ENCODE measurements around the gene CACYBP. TPM values are rescaled to one million over a fixed set of nuclear protein-coding genes. Genes with fewer than 3 reads are reported as not detected.

CACYBP gene
- total RNA-seq, 1 experiment from 2014 or later: 194 TPM

DNA sequence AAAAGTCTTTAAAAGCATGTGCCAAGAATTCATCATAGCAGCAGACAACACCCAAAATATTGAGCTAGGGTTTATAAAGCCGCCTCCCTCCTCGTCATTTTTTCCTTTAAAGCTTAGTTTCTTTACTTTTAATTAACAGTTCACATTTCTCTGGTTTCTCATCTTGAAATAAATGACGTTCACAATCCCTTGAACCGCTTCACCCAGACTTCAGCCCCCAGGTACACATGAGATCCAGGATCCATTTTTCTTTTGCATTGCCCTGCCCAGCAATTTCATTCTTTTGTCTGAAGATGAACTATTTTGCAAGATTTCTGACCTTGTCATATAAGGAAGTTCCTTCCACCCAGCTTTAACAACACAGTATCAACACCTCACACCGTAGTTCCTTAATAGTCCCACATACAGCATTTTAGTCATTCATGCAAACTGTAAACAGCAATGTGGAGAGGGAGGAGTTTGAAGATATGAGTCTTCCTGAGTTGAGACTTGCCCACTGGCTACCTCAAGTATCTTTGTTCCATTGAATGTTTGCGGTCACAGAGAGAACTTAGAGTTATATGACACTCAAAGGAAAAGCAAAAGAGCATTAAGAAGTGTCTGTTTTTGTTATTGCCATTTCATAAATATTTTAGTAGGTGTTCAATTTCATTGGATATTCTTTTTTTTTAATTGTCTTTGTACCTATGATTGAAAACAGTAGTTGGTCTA is 35.3 kb upstream of the CACYBP start:
- H3K79me2 ChIP-seq (ENCODE audit: insufficient read depth, low read length): no peaks in the 10 kb centered on the region
- no peaks in the 10 kb centered on the region for H4K20me1 ChIP-seq (ENCODE audit: insufficient read depth)
- H3K4me1 ChIP-seq (ENCODE audit: control insufficient read depth in 1 of 2, insufficient read depth in 2 of 2, low read length in 2 of 2): peaks cover 0 to 2% of the 10 kb centered on the region in 2 experiments; a peak in 1 of 4 replicates
- H3K27me3 ChIP-seq (ENCODE audit: insufficient read depth, low read length): no peaks in the 10 kb centered on the region
- H3K27ac ChIP-seq (ENCODE audit: low read depth, low read length): no peak overlapping the region
- H2AFZ ChIP-seq (ENCODE audit: low read depth, low read length, poor library complexity, severe bottlenecking): no peak overlapping the region
- no peaks in the 10 kb centered on the region for H3K36me3 ChIP-seq (ENCODE audit: control insufficient read depth in 1 of 2, insufficient read depth in 2 of 2, low read length in 2 of 2)
- BruUV-seq (replicated peaks): no TSS peak
- H3K4me3 ChIP-seq (replicated peaks in 1 of 2; ENCODE audit: low read depth in 1 of 2, low read length in 2 of 2): no peak overlapping the region
- no peaks in the 10 kb centered on the region for H3K9me3 ChIP-seq (ENCODE audit: control insufficient read depth in 1 of 2, insufficient read depth in 1 of 2, low read depth in 1 of 2, low read length in 2 of 2)
- TF ChIP-seq EZH2 (IDR thresholded peaks at IDR 0.05): no peak
- no peak for TF ChIP-seq CEBPB (IDR thresholded peaks at IDR 0.05; ENCODE audit: low read depth)
- no peak for TF ChIP-seq CTCF (IDR thresholded peaks at IDR 0.05 in 2 of 3, conservative IDR thresholded peaks at IDR 0.05 in 1 of 3; ENCODE audit: borderline replicate concordance in 1 of 3, insufficient read depth in 1 of 3, low read depth in 2 of 3, low read length in 2 of 3)
- no peak for TF ChIP-seq TCF7L2 (IDR thresholded peaks at IDR 0.05; ENCODE audit: borderline replicate concordance, extremely low read depth, insufficient read depth, insufficient read length)
- TF ChIP-seq ELF1 (IDR thresholded peaks at IDR 0.05; ENCODE audit: borderline replicate concordance, low read depth): no peak
- no peak for TF ChIP-seq CBX3 (IDR thresholded peaks at IDR 0.05; ENCODE audit: low read depth)
- CTCF ChIA-PET: no interaction called here
- ATAC-seq: no peak
- RAD21 ChIA-PET (ENCODE audit: low non-redundant PET in 1 of 2, low total read pairs in 2 of 2, uncharacterized antibody in 2 of 2, unreplicated experiment in 2 of 2): no interaction called here
- intact Hi-C loops (cut with micrococcal nuclease): no loop called here
- no peak overlapping the region for H3K9ac ChIP-seq (ENCODE audit: low read length)
- DNase-seq (ENCODE audit: low read depth, low spot score): no peak
- no peaks in the 10 kb centered on the region for H3K9me2 ChIP-seq (ENCODE audit: insufficient read depth)
- POLR2A ChIA-PET: no interaction called here
- H3K4me2 ChIP-seq (ENCODE audit: low read length): no peak overlapping the region

- no TSS peak for BruUV-seq (replicated peaks)
- H3K36me3 ChIP-seq (ENCODE audit: control insufficient read depth in 1 of 2, insufficient read depth in 2 of 2, low read length in 2 of 2): no peaks in the 10 kb centered on the region
- peaks cover 0 to 2% of the 10 kb centered on the region in 2 experiments; a peak in 1 of 4 replicates for H3K4me1 ChIP-seq (ENCODE audit: control insufficient read depth in 1 of 2, insufficient read depth in 2 of 2, low read length in 2 of 2)
- no peak overlapping the region for H3K4me3 ChIP-seq (replicated peaks in 1 of 2; ENCODE audit: low read depth in 1 of 2, low read length in 2 of 2)
- ChIA-PET CTCF (no interaction called here), RAD21 (ENCODE audit: low non-redundant PET in 1 of 2, low total read pairs in 2 of 2, uncharacterized antibody in 2 of 2, unreplicated experiment in 2 of 2) (no interaction called here), POLR2A (no interaction called here)
- ATAC-seq (no peak), DNase-seq (ENCODE audit: low read depth, low spot score) (no peak)
- no peaks in the 10 kb centered on the region for H4K20me1 ChIP-seq (ENCODE audit: insufficient read depth)
- no peak overlapping the region for H2AFZ ChIP-seq (ENCODE audit: low read depth, low read length, poor library complexity, severe bottlenecking)
- H3K79me2 ChIP-seq (ENCODE audit: insufficient read depth, low read length): no peaks in the 10 kb centered on the region
- no peaks in the 10 kb centered on the region for H3K9me3 ChIP-seq (ENCODE audit: control insufficient read depth in 1 of 2, insufficient read depth in 1 of 2, low read depth in 1 of 2, low read length in 2 of 2)
- H3K4me2 ChIP-seq (ENCODE audit: low read length): no peak overlapping the region
- intact Hi-C loops (cut with micrococcal nuclease): no loop called here
- no peaks in the 10 kb centered on the region for H3K9me2 ChIP-seq (ENCODE audit: insufficient read depth)
- H3K27me3 ChIP-seq (ENCODE audit: insufficient read depth, low read length): no peaks in the 10 kb centered on the region
- H3K27ac ChIP-seq (ENCODE audit: low read depth, low read length): no peak overlapping the region
- H3K9ac ChIP-seq (ENCODE audit: low read length): no peak overlapping the region
- no peak for TF ChIP-seq POLR2A (IDR thresholded peaks at IDR 0.05; ENCODE audit: borderline replicate concordance, extremely low read depth, insufficient read depth, insufficient read length)
- no peak for TF ChIP-seq POLR2AphosphoS5 (IDR thresholded peaks at IDR 0.05; ENCODE audit: low read depth, low read length)
- no peak for TF ChIP-seq RAD21 (IDR thresholded peaks at IDR 0.05; ENCODE audit: low read depth)
- no peak for TF ChIP-seq CEBPB (IDR thresholded peaks at IDR 0.05; ENCODE audit: low read depth)
- no peak for TF ChIP-seq YY1 (IDR thresholded peaks at IDR 0.05; ENCODE audit: extremely low read depth, insufficient replicate concordance, low read depth, low read length)
- no peak for TF ChIP-seq ZNF274 (IDR thresholded peaks at IDR 0.05; ENCODE audit: low read depth, low read length)
- TF ChIP-seq, protein P1, sequence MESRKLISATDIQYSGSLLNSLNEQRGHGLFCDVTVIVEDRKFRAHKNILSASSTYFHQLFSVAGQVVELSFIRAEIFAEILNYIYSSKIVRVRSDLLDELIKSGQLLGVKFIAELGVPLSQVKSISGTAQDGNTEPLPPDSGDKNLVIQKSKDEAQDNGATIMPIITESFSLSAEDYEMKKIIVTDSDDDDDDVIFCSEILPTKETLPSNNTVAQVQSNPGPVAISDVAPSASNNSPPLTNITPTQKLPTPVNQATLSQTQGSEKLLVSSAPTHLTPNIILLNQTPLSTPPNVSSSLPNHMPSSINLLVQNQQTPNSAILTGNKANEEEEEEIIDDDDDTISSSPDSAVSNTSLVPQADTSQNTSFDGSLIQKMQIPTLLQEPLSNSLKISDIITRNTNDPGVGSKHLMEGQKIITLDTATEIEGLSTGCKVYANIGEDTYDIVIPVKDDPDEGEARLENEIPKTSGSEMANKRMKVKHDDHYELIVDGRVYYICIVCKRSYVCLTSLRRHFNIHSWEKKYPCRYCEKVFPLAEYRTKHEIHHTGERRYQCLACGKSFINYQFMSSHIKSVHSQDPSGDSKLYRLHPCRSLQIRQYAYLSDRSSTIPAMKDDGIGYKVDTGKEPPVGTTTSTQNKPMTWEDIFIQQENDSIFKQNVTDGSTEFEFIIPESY (IDR thresholded peaks at IDR 0.05; ENCODE audit: extremely low read depth, insufficient replicate concordance, low read length): no peak
- no peak for TF ChIP-seq CBX3 (IDR thresholded peaks at IDR 0.05; ENCODE audit: low read depth)
- TF ChIP-seq EGR1 (IDR thresholded peaks at IDR 0.05; ENCODE audit: low read depth): no peak
- TF ChIP-seq, protein P2, sequence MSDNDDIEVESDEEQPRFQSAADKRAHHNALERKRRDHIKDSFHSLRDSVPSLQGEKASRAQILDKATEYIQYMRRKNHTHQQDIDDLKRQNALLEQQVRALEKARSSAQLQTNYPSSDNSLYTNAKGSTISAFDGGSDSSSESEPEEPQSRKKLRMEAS (IDR thresholded peaks at IDR 0.05): no peak
- TF ChIP-seq ATF3 (IDR thresholded peaks at IDR 0.05): no peak
- TF ChIP-seq SIN3A (IDR thresholded peaks at IDR 0.05; ENCODE audit: low read depth): no peak
- no peak for TF ChIP-seq ZFX (IDR thresholded peaks at IDR 0.05)
Measured at GRCh38 chr1:174964972-174965361, 34.8 kb upstream of the CACYBP start.
